Uterus (tissue), 2 donors: ENCODE results near the gene ARHGEF28.

ENCODE experiments used
- POLR2A ChIP-seq, 2 donors: fragments of 450-650 bp; IDR thresholded peaks; one replicate each; pipeline ENCODE4 v1.6.1; 2016; ENCODE audit warnings: antibody characterized with exemption in 2 of 2, mild to moderate bottlenecking in 1 of 2, moderate library complexity in 1 of 2
- TF ChIP-seq, protein P1 (sequence below), 4 experiments: fragments of 200-600 bp in 2 of 4; fragments of 450-650 bp in 2 of 4; sonication (generic) in 2 of 4; IDR thresholded peaks; one replicate each; pipeline ENCODE4 v1.5.1; 2016 to 2019; ENCODE audit warnings: antibody characterized with exemption in 4 of 4, mild to moderate bottlenecking in 2 of 4, moderate library complexity in 1 of 4

DNA sequence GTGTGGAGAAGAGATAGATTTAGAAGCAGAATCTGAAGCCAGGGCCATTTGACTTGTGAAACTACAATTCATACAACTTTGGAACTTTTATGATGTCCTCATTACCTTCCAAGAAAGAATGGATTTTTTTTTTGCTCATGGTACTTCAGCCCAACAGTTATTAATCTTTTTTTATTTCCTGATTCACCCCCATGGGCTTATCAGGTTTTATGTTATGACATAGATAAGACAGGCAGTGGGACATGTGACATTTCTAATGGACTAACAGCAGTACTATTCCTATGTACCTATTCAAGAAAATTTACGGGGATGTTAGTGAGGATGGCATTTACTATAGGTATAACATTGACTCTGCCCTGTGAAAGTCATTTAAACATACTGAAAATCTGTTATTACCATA lies 204.7 kb downstream of the ARHGEF28 start:
- TF ChIP-seq, protein P1, sequence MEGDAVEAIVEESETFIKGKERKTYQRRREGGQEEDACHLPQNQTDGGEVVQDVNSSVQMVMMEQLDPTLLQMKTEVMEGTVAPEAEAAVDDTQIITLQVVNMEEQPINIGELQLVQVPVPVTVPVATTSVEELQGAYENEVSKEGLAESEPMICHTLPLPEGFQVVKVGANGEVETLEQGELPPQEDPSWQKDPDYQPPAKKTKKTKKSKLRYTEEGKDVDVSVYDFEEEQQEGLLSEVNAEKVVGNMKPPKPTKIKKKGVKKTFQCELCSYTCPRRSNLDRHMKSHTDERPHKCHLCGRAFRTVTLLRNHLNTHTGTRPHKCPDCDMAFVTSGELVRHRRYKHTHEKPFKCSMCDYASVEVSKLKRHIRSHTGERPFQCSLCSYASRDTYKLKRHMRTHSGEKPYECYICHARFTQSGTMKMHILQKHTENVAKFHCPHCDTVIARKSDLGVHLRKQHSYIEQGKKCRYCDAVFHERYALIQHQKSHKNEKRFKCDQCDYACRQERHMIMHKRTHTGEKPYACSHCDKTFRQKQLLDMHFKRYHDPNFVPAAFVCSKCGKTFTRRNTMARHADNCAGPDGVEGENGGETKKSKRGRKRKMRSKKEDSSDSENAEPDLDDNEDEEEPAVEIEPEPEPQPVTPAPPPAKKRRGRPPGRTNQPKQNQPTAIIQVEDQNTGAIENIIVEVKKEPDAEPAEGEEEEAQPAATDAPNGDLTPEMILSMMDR (IDR thresholded peaks at IDR 0.05): no peak
- no peak for TF ChIP-seq POLR2A (IDR thresholded peaks at IDR 0.05)
